Duodenal mucosa (tissue), 2 donors: ENCODE measurements around the gene LRRC56.

Source experiments
- H3K27ac ChIP-seq: one replicate; pipeline ENCODE4 v1.7.0; 2013; ENCODE audit warnings: low read depth, low read length
- H3K27me3 ChIP-seq, 2 donors: one replicate each; pipeline ENCODE4 v1.7.0; 2013; ENCODE audit warnings: low read length in 2 of 2, control low read depth in 1 of 2; ENCODE audit not compliant: insufficient read depth in 2 of 2, control insufficient read depth in 1 of 2
- H3K36me3 ChIP-seq, 2 donors: one replicate each; pipeline ENCODE4 v1.7.0; 2013; ENCODE audit warnings: low read length in 2 of 2, control low read depth in 1 of 2; ENCODE audit not compliant: insufficient read depth in 2 of 2, control insufficient read depth in 1 of 2
- H3K4me1 ChIP-seq, 2 donors: one replicate each; pipeline ENCODE4 v1.7.0; 2013; ENCODE audit warnings: low read length in 2 of 2, control low read depth in 1 of 2; ENCODE audit not compliant: insufficient read depth in 2 of 2, control insufficient read depth in 1 of 2
- H3K4me3 ChIP-seq, 2 donors: one replicate each; pipeline ENCODE4 v1.7.0; 2013; ENCODE audit warnings: low read length in 2 of 2, low read depth in 1 of 2
- H3K9ac ChIP-seq, 2 donors: one replicate each; pipeline ENCODE4 v1.7.0; 2013; ENCODE audit warnings: low read length in 2 of 2, low read depth in 1 of 2
- H3K9me3 ChIP-seq, 2 donors: one replicate each; pipeline ENCODE4 v1.7.0; 2013; ENCODE audit warnings: low read length in 2 of 2, control low read depth in 1 of 2; ENCODE audit not compliant: control insufficient read depth in 1 of 2

The LRRC56 gene

DNA sequence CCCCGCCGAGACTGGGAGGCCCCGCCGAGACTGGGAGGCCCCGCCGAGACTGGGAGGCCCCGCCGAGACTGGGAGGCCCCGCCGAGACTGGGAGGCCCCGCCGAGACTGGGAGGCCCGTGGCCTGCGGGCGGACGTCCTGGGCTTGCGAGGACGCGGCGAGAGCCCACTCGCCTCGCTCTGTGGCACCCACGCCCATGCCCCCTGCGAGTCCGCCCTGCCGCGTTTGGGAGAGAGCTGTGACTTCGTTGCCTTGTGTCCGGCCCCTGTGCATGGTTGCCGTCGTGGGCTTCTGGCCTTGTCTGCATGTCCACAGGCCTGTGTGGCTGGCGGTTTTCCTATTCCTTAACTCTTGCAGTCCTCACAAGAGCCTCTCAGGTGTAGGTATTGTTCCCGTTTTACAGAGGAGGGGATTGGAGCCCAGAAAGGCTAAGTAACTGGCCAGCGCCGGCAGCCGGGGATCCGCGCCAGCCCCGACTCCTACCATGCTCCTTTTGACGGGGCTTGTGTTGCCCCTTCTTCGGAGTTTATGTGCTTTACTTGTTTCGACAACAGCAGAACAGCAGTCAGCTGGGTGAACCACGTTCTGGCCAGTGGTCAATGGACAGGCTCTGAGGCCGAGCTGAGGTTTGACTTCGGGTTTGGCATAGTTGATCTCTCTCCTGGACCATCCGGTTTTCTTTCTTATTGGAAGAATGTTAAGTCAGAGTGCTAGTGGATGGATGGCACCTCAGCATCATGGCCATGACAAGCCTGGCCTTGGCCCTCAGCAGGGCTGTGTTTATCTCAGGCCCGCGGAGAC is 39.7 kb downstream of the LRRC56 start:
- H3K36me3 ChIP-seq = peaks cover 0 to 8% of the 10 kb centered on the region in 2 donors
- peaks cover 0 to 7% of the 10 kb centered on the region in 2 donors for H3K27me3 ChIP-seq
- H3K4me3 ChIP-seq = peak overlapping the region; percentile 92 to 97
- peak overlapping the region; percentile 79 to 91 for H3K9ac ChIP-seq
- H3K27ac ChIP-seq = peak overlapping the region; percentile 51
- H3K4me1 ChIP-seq = peaks cover 38 to 46% of the 10 kb centered on the region in 2 donors
- H3K9me3 ChIP-seq = no peaks in the 10 kb centered on the region

- peak overlapping the region; percentile 92 to 97 for H3K4me3 ChIP-seq
- H3K9me3 ChIP-seq = no peaks in the 10 kb centered on the region
- no peak overlapping the region for H3K27ac ChIP-seq
- peaks cover 0 to 11% of the 10 kb centered on the region in 2 donors for H3K36me3 ChIP-seq
- peaks cover 0 to 7% of the 10 kb centered on the region in 2 donors for H3K27me3 ChIP-seq
- H3K4me1 ChIP-seq = peaks cover 38 to 46% of the 10 kb centered on the region in 2 donors
- H3K9ac ChIP-seq = peak overlapping the region; percentile 79 to 91
These were observed 40.2 kb downstream of the LRRC56 start for GRCh38 chr11:577611-577894.

DNA sequence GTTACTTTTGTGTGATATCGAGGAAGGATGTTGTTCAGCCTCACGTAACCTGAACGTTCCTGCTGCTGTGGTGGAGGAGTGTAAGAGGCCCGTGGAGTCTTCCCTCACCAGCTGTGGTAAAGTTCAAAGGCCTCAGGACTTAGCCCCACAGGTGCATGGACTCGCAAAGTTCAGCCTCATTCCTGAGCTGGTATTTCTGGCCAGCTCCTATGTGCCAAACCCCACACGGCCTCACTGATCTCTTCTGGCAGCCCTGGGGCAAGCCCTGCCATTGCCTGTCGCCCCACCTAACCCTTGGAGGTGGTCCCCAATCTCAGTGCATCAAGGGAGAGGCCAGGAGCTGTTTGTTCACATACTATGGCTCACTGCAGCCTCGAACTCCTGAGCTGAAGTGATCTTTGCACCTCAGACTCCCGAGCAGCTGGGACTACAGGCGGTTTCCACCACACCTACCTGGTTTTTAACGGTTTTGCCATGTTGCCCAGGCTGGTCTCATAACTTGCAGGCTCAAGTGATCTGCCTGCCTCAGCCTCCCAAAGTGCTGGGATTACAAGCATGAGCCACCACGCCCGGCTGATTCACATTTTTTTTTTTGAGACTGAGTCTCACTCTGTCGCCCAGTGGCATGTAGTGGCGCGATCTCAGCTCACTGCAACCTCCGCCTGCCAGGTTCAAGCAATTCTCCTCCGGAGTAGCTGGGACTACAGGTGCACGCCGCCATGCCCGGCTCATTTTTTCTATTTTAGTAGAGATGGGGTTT is 41.1 kb downstream of the LRRC56 start:
- no peak overlapping the region for H3K27ac ChIP-seq

DNA sequence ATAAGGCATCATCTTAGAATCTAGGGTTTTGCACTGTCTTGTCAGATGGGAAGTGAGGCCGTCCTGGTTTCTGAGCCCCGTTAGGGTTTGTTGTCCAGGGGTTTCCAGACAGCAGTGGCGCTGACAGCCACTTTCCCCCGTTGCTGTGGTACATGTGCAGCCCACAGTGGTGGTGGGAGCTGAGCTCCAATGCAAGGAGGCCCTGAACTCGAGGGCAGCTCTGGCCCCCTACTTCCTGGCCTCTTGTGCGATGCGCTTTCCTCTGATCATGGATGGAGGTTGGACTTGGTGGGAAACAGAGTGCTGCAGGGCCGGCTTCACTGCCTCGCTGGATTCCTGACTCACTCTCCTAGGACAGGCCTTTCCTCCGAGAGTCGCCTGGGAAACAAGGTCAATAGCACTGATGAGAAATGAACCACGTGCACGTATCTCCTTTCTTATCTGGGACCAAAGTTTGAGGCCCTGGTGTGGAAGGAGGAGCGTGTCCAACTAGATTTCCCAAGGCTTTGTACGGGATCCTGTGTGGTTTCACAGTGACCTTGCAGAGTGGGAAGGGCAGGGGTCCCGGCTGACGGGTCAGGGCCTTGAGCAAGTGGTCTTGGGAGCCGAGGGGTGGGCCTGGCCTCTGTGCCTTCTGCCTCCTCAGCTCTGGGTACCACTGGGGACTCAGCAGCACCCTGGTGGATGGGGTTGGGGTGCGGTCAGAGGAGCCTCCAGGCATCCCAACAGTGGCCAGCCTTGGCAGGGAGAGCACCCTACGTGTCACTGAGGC is 42.7 kb downstream of the LRRC56 start:
- Histone ChIP-seq H3K4me3 (peak overlapping the region; percentile 15 to 21), H3K4me1 (peaks cover 35 to 43% of the 10 kb centered on the region in 2 donors), H3K27ac (peak overlapping the region; percentile 73), H3K9ac (peak overlapping the region; percentile 25 to 39), H3K9me3 (no peaks in the 10 kb centered on the region), H3K27me3 (peaks cover 0 to 5% of the 10 kb centered on the region in 2 donors), H3K36me3 (peaks cover 13 to 26% of the 10 kb centered on the region in 2 donors)

More for the DNA sequence above, 41.1 kb downstream of the LRRC56 start:
- Histone ChIP-seq H3K9ac (peak overlapping the region in 1 of 2 donors; percentile 91), H3K36me3 (peaks cover 3 to 18% of the 10 kb centered on the region in 2 donors), H3K9me3 (no peaks in the 10 kb centered on the region), H3K4me1 (peaks cover 38 to 46% of the 10 kb centered on the region in 2 donors), H3K27me3 (peaks cover 0 to 7% of the 10 kb centered on the region in 2 donors), H3K4me3 (peak overlapping the region; percentile 92 to 97)

DNA sequence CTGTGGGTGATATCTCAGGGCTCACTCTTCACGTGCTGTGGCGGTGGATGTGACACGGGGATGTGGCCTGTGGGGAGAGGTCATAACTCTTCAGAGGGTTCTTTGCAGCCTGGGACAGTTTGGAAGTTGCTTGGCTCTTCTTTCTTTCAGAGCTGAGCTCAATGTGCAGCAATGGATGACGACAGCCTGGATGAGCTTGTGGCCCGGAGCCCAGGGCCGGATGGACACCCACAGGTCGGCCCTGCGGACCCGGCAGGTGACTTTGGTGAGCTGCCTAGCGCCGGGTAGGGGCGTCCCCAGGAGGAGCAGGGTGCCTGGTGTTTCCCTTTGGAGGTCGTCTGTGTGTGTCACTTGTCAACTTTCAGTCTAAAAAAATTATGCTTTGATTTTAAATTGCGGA is 44.0 kb downstream of the LRRC56 start:
- Histone ChIP-seq H3K4me3 (no peak overlapping the region), H3K27me3 (no peaks in the 10 kb centered on the region), H3K36me3 (peaks cover 15 to 33% of the 10 kb centered on the region in 2 donors), H3K9ac (no peak overlapping the region), H3K27ac (no peak overlapping the region), H3K4me1 (peaks cover 34 to 37% of the 10 kb centered on the region in 2 donors), H3K9me3 (no peaks in the 10 kb centered on the region)

DNA sequence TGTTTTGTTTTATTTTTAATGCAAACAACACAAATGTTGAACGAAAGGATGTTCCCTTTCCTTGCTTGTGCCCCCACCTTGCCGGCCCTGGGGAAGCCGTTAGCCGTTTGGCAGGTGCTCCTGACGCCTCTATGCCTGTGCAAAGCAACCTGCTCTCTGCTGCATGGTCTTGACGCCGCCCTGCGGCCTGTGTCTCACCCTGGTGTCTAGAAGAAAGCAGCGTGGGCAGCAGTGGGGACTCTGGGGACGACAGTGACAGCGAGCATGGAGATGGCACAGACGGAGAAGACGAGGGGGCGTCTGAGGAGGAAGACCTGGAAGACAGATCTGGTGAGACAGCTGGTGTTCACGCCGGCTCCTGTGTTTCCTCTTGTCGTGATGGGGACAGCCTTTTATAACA is 44.4 kb downstream of the LRRC56 start:
- Histone ChIP-seq H3K27me3 (no peaks in the 10 kb centered on the region), H3K4me3 (no peak overlapping the region), H3K36me3 (peaks cover 19 to 37% of the 10 kb centered on the region in 2 donors), H3K27ac (no peak overlapping the region), H3K4me1 (peaks cover 34 to 41% of the 10 kb centered on the region in 2 donors), H3K9ac (no peak overlapping the region), H3K9me3 (no peaks in the 10 kb centered on the region)

GRCh38 chr11:584287-584686 is 47.0 kb downstream of the LRRC56 start:
- H3K9ac ChIP-seq = no peak overlapping the region
- H3K27ac ChIP-seq = no peak overlapping the region
- H3K4me1 ChIP-seq = peaks cover 23 to 32% of the 10 kb centered on the region in 2 donors
- H3K36me3 ChIP-seq = peaks cover 27 to 59% of the 10 kb centered on the region in 2 donors
- H3K4me3 ChIP-seq = no peak overlapping the region
- H3K27me3 ChIP-seq = no peaks in the 10 kb centered on the region
- H3K9me3 ChIP-seq = no peaks in the 10 kb centered on the region

DNA sequence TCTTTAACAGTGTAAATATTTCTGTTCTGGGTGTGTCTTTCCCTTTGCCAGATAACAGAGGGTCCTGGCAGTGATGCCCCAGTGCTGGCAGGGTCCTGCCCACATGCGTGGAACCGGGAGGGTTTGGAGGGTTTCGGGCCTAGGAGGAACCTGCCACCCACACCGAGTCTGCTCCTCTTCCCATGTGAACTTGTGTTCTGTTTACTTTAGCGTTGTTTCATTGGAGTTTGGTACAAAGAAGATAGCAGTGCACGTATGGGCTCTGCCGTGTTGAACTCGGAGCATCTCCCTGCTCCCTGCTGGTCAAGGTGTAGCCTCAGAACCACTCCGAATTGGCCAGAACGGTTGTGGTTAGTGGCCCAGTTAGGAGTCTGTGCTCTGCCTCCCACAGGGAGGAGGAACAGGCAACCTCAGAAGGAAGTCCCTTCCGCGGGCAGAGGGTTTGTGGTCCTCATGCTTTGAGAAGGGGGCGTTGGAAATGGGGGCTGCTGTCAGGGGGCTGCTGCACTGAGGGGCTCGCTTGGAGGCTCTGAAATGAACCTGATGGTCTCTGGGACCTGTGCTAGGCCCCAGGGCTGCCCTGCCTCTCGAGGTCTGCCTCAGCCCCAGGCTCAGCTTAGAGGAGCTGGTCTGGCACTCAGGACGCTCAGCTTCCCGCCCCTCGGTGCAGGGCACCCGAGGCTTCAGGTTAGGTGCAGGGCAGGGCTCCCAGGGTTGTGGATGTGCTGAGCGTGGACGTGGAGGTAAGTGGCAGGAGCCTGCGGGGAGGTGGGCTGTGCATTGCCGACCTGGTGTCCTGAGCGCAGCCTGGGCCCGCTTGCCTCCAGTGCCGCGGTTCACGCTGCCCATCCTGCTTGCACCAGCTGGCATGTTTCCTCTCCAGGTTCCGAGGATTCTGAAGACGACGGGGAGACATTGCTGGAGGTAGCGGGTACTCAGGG is 49.3 kb downstream of the LRRC56 start:
- H3K9me3 ChIP-seq = no peaks in the 10 kb centered on the region
- H3K27ac ChIP-seq = no peak overlapping the region
- no peaks in the 10 kb centered on the region for H3K27me3 ChIP-seq
- H3K4me1 ChIP-seq = peaks cover 11 to 19% of the 10 kb centered on the region in 2 donors
- no peak overlapping the region for H3K4me3 ChIP-seq
- H3K9ac ChIP-seq = no peak overlapping the region
- peaks cover 46 to 79% of the 10 kb centered on the region in 2 donors for H3K36me3 ChIP-seq

DNA sequence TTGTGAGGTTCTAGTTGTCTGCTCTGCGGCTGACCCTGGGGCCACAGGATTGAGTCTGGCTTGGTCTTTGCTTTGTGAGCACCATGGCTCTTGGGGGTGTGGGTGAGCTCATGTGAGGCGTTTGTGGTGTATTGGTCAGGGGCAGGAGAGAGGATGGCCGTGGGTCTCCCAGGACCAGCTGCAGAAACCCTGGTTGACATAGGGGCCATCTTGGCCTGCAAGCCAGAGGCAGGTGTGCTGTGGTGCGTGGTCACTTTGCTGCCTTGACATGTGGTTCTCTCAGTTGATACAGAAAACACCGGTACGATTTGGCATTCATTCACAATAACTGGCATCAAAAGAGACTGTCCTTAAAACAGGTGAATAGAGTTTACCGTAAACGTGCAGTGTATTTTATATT is 50.2 kb downstream of the LRRC56 start:
- Histone ChIP-seq H3K27me3 (no peaks in the 10 kb centered on the region), H3K36me3 (peaks cover 51 to 77% of the 10 kb centered on the region in 2 donors), H3K4me1 (peaks cover 11 to 19% of the 10 kb centered on the region in 2 donors), H3K27ac (no peak overlapping the region), H3K9me3 (no peaks in the 10 kb centered on the region), H3K9ac (peak overlapping the region in 1 of 2 donors; percentile 15), H3K4me3 (no peak overlapping the region)
